Peyer's patch (tissue), 4 donors: ENCODE data around the gene SLX4IP. TPM values are rescaled to one million over a fixed set of nuclear protein-coding genes. Genes with fewer than 3 reads are reported as not detected.

ENCODE experiments used
- DNase-seq, 3 donors: peaks; one replicate each; pipeline ENCODE4 v3.0.0-alpha.2; 2017 to 2019
- H3K27ac ChIP-seq, 4 donors: fragments of 200-600 bp; sonication (generic); one replicate each; pipeline ENCODE4 v1.5.1; 2016 to 2019
- H3K27me3 ChIP-seq, 2 donors: fragments of 200-600 bp; sonication (generic); one replicate each; pipeline ENCODE4 v1.5.1; 2019
- H3K36me3 ChIP-seq, 3 donors: fragments of 200-600 bp; sonication (generic); one replicate each; pipeline ENCODE4 v1.5.1; 2016 to 2019
- H3K4me1 ChIP-seq, 4 donors: fragments of 200-600 bp; sonication (generic); one replicate each; pipeline ENCODE4 v1.5.1; 2016 to 2019
- H3K4me3 ChIP-seq, 4 donors: fragments of 200-600 bp; sonication (generic); 1 replicate in 3 of 4; 2 replicates in 1 of 4; pipeline ENCODE4 v1.5.1; 2016 to 2019; ENCODE audit warnings: mild to moderate bottlenecking in 1 of 4
- H3K9me3 ChIP-seq, 4 donors: fragments of 200-600 bp; sonication (generic); one replicate each; pipeline ENCODE4 v1.5.1; 2016 to 2019; ENCODE audit warnings: mild to moderate bottlenecking in 1 of 4
- CTCF ChIP-seq, 6 experiments: fragments of 450-650 bp in 4 of 6; fragments of 200-600 bp in 2 of 6; sonication (generic) in 1 of 6; IDR thresholded peaks; one replicate each; pipeline ENCODE4 v1.5.1; 2017 to 2019; ENCODE audit warnings: antibody characterized with exemption in 6 of 6, mild to moderate bottlenecking in 3 of 6, moderate library complexity in 1 of 6
- POLR2A ChIP-seq, 2 donors: fragments of 450-650 bp; IDR thresholded peaks; one replicate each; pipeline ENCODE4 v1.5.1; 2017; ENCODE audit warnings: antibody characterized with exemption in 2 of 2, mild to moderate bottlenecking in 2 of 2, moderate library complexity in 2 of 2
- total RNA-seq, 4 donors: library from RNA; depleted of rRNA; stranded (reverse); fragments of >200 nt; gene quantifications; one replicate each; pipeline ENCODE4 v1.1.0, GENCODE V29; 2016

SLX4IP gene
- total RNA-seq, 4 donors from 2014 or later: 6.1 to 9.0 (median 7.9) TPM

DNA sequence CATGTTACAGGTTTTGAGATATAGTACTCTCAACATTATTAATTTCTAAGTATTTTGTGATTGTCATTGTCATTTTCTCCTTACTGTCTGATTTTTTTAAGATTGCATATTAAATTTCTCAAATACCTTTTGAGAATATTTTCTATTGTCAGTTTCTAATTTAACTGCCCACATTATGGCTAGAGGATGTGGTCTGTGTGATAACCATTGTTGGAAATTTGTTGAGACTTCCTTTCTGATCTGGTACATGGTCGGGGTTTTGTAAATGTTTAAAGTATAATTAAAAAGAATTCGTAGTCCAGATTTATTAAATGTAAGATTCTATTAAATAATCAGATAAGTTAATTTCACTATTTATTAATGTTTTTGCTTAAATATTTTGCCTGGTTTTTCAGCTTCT is 60.1 kb downstream of the SLX4IP start:
- Histone ChIP-seq H3K27me3 (no peaks in the 10 kb centered on the region), H3K9me3 (no peaks in the 10 kb centered on the region), H3K27ac (no peak overlapping the region), H3K4me1 (no peaks in the 10 kb centered on the region), H3K4me3 (no peak overlapping the region), H3K36me3 (no peaks in the 10 kb centered on the region)
- no peak for DNase-seq
- TF ChIP-seq POLR2A (IDR thresholded peaks at IDR 0.05): no peak
- no peak for TF ChIP-seq CTCF (IDR thresholded peaks at IDR 0.05)

- H3K27me3 ChIP-seq: no peaks in the 10 kb centered on the region
- no peaks in the 10 kb centered on the region for H3K36me3 ChIP-seq
- H3K27ac ChIP-seq: no peak overlapping the region
- no peak overlapping the region for H3K4me3 ChIP-seq
- H3K9me3 ChIP-seq: no peaks in the 10 kb centered on the region
- TF ChIP-seq POLR2A (IDR thresholded peaks at IDR 0.05) (no peak), CTCF (IDR thresholded peaks at IDR 0.05) (no peak)
- DNase-seq: no peak
- no peaks in the 10 kb centered on the region for H3K4me1 ChIP-seq
Measured at GRCh38 chr20:10496465-10496864, 61.4 kb downstream of the SLX4IP start.

- no peak for TF ChIP-seq POLR2A (IDR thresholded peaks at IDR 0.05)
- no peak for TF ChIP-seq CTCF (IDR thresholded peaks at IDR 0.05)
- no peaks in the 10 kb centered on the region for H3K9me3 ChIP-seq
- H3K27ac ChIP-seq: no peak overlapping the region
- no peak overlapping the region for H3K4me3 ChIP-seq
- no peaks in the 10 kb centered on the region for H3K4me1 ChIP-seq
- H3K36me3 ChIP-seq: no peaks in the 10 kb centered on the region
- H3K27me3 ChIP-seq: no peaks in the 10 kb centered on the region
- DNase-seq: no peak
Measured at GRCh38 chr20:10497283-10497682, 62.2 kb downstream of the SLX4IP start.

GRCh38 chr20:10497791-10498190 is 62.7 kb downstream of the SLX4IP start:
- Histone ChIP-seq H3K36me3 (no peaks in the 10 kb centered on the region), H3K27me3 (no peaks in the 10 kb centered on the region), H3K4me1 (no peaks in the 10 kb centered on the region), H3K27ac (no peak overlapping the region), H3K4me3 (no peak overlapping the region), H3K9me3 (no peaks in the 10 kb centered on the region)
- DNase-seq: no peak
- TF ChIP-seq POLR2A (IDR thresholded peaks at IDR 0.05): no peak
- TF ChIP-seq CTCF (IDR thresholded peaks at IDR 0.05): no peak

- H3K4me1 ChIP-seq: no peaks in the 10 kb centered on the region
- H3K36me3 ChIP-seq: no peaks in the 10 kb centered on the region
- H3K4me3 ChIP-seq: no peak overlapping the region
- no peak for TF ChIP-seq POLR2A (IDR thresholded peaks at IDR 0.05)
- no peak for TF ChIP-seq CTCF (IDR thresholded peaks at IDR 0.05)
- no peaks in the 10 kb centered on the region for H3K27me3 ChIP-seq
- no peaks in the 10 kb centered on the region for H3K9me3 ChIP-seq
- H3K27ac ChIP-seq: no peak overlapping the region
- no peak for DNase-seq
Measured at GRCh38 chr20:10498200-10498599, 63.1 kb downstream of the SLX4IP start.

GRCh38 chr20:10501402-10501801 is 66.3 kb downstream of the SLX4IP start:
- DNase-seq: no peak
- H3K4me1 ChIP-seq: peaks cover 0 to 11% (median 0%) of the 10 kb centered on the region in 4 donors
- peak overlapping the region in 2 of 4 donors; percentile 6 to 23 for H3K27ac ChIP-seq
- peak overlapping the region in 2 of 4 donors; percentile 7 to 20 for H3K4me3 ChIP-seq
- no peaks in the 10 kb centered on the region for H3K36me3 ChIP-seq
- H3K27me3 ChIP-seq: no peaks in the 10 kb centered on the region
- TF ChIP-seq CTCF (IDR thresholded peaks at IDR 0.05): no peak
- TF ChIP-seq POLR2A (IDR thresholded peaks at IDR 0.05): no peak
- H3K9me3 ChIP-seq: no peaks in the 10 kb centered on the region
